Fibroblast of lung (primary cell): ENCODE measurements around the gene FANK1. TPM values are rescaled to one million over a fixed set of nuclear protein-coding genes. Genes with fewer than 3 reads are reported as not detected.

Experiments used
- DNase-seq, 2 donors: peaks; one replicate each; pipeline versions ENCODE4 v3.0.0 to v3.0.0-alpha.2; 2010; ENCODE audit warnings: low read depth in 2 of 2
- H2AFZ ChIP-seq: 2 replicates; pipeline ENCODE4 v1.5.1; 2012; ENCODE audit warnings: low read length, control low read depth, inconsistent platforms
- H3K27ac ChIP-seq: 2 replicates; pipeline ENCODE4 v1.5.1; 2011; ENCODE audit warnings: low read length, control low read depth; ENCODE audit not compliant: insufficient read depth
- H3K27me3 ChIP-seq: 2 replicates; pipeline ENCODE4 v1.5.1; 2011; ENCODE audit warnings: mild to moderate bottlenecking, low read length; ENCODE audit not compliant: control insufficient read depth, insufficient read depth
- H3K36me3 ChIP-seq: 2 replicates; pipeline ENCODE4 v1.5.1; 2011; ENCODE audit warnings: low read length; ENCODE audit not compliant: control insufficient read depth, insufficient read depth
- H3K4me1 ChIP-seq: 2 replicates; pipeline ENCODE4 v1.5.1; 2011; ENCODE audit warnings: low read length; ENCODE audit not compliant: control insufficient read depth, insufficient read depth; ENCODE audit errors: extremely low read depth
- H3K4me2 ChIP-seq: 2 replicates; pipeline ENCODE4 v1.5.1; 2011; ENCODE audit warnings: low read length, control low read depth; ENCODE audit not compliant: insufficient read depth; ENCODE audit errors: extremely low read depth
- H3K4me3 ChIP-seq, 4 experiments: fragments of 200-600 bp in 1 of 4; sonication (generic) in 1 of 4; replicated peaks in 1 of 4; 2 replicates each; pipeline ENCODE4 v1.5.1; 2011 to 2016; ENCODE audit warnings: low read length in 4 of 4, low read depth in 3 of 4, mild to moderate bottlenecking in 3 of 4, control low read depth in 2 of 4, inconsistent platforms in 1 of 4, mixed read lengths in 1 of 4; ENCODE audit not compliant: insufficient read depth in 1 of 4; ENCODE audit errors: control extremely low read depth in 1 of 4
- H3K79me2 ChIP-seq: 2 replicates; pipeline ENCODE4 v1.5.1; 2012; ENCODE audit warnings: mild to moderate bottlenecking, low read length, inconsistent platforms; ENCODE audit not compliant: control insufficient read depth, insufficient read depth
- H3K9ac ChIP-seq: 2 replicates; pipeline ENCODE4 v1.5.1; 2011; ENCODE audit warnings: mild to moderate bottlenecking, low read length, control low read depth; ENCODE audit not compliant: insufficient read depth
- H3K9me3 ChIP-seq: 2 replicates; pipeline ENCODE4 v1.5.1; 2012; ENCODE audit warnings: low read depth, low read length; ENCODE audit not compliant: control insufficient read depth, insufficient read depth
- H4K20me1 ChIP-seq: 2 replicates; pipeline ENCODE4 v1.5.1; 2011; ENCODE audit warnings: low read length; ENCODE audit not compliant: control insufficient read depth, insufficient read depth; ENCODE audit errors: extremely low read depth
- EZH2 ChIP-seq: IDR thresholded peaks from 2 replicates; pipeline ENCODE4 v1.5.1; 2012; ENCODE audit warnings: low read length, control low read depth, mild to moderate bottlenecking; ENCODE audit errors: missing control alignments
- polyA plus RNA-seq, 2 donors: library from polyadenylated mRNA; depleted of rRNA in 1 of 2; stranded (reverse) in 1 of 2; unstranded in 1 of 2; fragments of >200 nt; gene quantifications; 2 replicates each; pipeline ENCODE4 v1.2.1, GENCODE V29; 2011 to 2012; ENCODE audit warnings: missing spikeins in 1 of 2
- total RNA-seq: library from RNA; depleted of rRNA; stranded (reverse); fragments of >200 nt; gene quantifications from 2 replicates; pipeline ENCODE4 v1.2.1, GENCODE V29; 2014
- TF ChIP-seq, protein P1 (sequence below), 2 donors: IDR thresholded peaks in 1 of 2; conservative IDR thresholded peaks in 1 of 2; 1 replicate in 1 of 2; 2 replicates in 1 of 2; pipeline ENCODE4 v1.5.1; 2011 to 2012; ENCODE audit warnings: low read length in 2 of 2, control low read depth in 1 of 2, inconsistent platforms in 1 of 2, low read depth in 1 of 2, mild to moderate bottlenecking in 1 of 2

Gene FANK1
- total and polyA plus RNA-seq, 2 donors (not counting 1 experiment from before 2014, with no cell fraction given) = 0.83 to 4.4 TPM

- Histone ChIP-seq H3K27me3 (no peaks in the 10 kb centered on the region), H3K27ac (no peak overlapping the region), H3K36me3 (peaks cover 3% of the 10 kb centered on the region), H3K4me2 (no peak overlapping the region), H3K9ac (no peak overlapping the region), H4K20me1 (no peaks in the 10 kb centered on the region), H3K4me1 (no peaks in the 10 kb centered on the region), H2AFZ (no peak overlapping the region), H3K79me2 (no peaks in the 10 kb centered on the region), H3K4me3 (no peak overlapping the region), H3K9me3 (no peaks in the 10 kb centered on the region)
- no peak for TF ChIP-seq EZH2
- TF ChIP-seq, protein P1, sequence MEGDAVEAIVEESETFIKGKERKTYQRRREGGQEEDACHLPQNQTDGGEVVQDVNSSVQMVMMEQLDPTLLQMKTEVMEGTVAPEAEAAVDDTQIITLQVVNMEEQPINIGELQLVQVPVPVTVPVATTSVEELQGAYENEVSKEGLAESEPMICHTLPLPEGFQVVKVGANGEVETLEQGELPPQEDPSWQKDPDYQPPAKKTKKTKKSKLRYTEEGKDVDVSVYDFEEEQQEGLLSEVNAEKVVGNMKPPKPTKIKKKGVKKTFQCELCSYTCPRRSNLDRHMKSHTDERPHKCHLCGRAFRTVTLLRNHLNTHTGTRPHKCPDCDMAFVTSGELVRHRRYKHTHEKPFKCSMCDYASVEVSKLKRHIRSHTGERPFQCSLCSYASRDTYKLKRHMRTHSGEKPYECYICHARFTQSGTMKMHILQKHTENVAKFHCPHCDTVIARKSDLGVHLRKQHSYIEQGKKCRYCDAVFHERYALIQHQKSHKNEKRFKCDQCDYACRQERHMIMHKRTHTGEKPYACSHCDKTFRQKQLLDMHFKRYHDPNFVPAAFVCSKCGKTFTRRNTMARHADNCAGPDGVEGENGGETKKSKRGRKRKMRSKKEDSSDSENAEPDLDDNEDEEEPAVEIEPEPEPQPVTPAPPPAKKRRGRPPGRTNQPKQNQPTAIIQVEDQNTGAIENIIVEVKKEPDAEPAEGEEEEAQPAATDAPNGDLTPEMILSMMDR (conservative IDR thresholded peaks at IDR 0.05 in 1 of 2, IDR thresholded peaks at IDR 0.05 in 1 of 2; ENCODE audit: low read depth in 1 of 2, low read length in 2 of 2) = no peak
- no peak for DNase-seq
Observed at GRCh38 chr10:125852487-125852886, 43.9 kb upstream of the FANK1 start.

GRCh38 chr10:125857185-125857760, 39.1 kb upstream of the FANK1 start:
- no peaks in the 10 kb centered on the region for H3K27me3 ChIP-seq
- no peak overlapping the region for H3K4me3 ChIP-seq
- H3K4me2 ChIP-seq = no peak overlapping the region
- H3K9ac ChIP-seq = no peak overlapping the region
- no peak overlapping the region for H3K27ac ChIP-seq
- no peaks in the 10 kb centered on the region for H4K20me1 ChIP-seq
- TF ChIP-seq, protein P1 (conservative IDR thresholded peaks at IDR 0.05 in 1 of 2, IDR thresholded peaks at IDR 0.05 in 1 of 2; ENCODE audit: low read depth in 1 of 2, low read length in 2 of 2) = no peak
- no peak for TF ChIP-seq EZH2
- H3K9me3 ChIP-seq = no peaks in the 10 kb centered on the region
- H2AFZ ChIP-seq = no peak overlapping the region
- no peak for DNase-seq
- peaks cover 1% of the 10 kb centered on the region for H3K36me3 ChIP-seq
- H3K4me1 ChIP-seq = no peaks in the 10 kb centered on the region
- no peaks in the 10 kb centered on the region for H3K79me2 ChIP-seq

GRCh38 chr10:125859128-125859817, 37.1 kb upstream of the FANK1 start:
- Histone ChIP-seq H3K4me3 (no peak overlapping the region), H3K4me1 (no peaks in the 10 kb centered on the region), H4K20me1 (no peaks in the 10 kb centered on the region), H3K27me3 (no peaks in the 10 kb centered on the region), H3K9ac (no peak overlapping the region), H3K27ac (no peak overlapping the region), H3K9me3 (no peaks in the 10 kb centered on the region), H3K36me3 (peaks cover 2% of the 10 kb centered on the region), H3K79me2 (no peaks in the 10 kb centered on the region), H3K4me2 (no peak overlapping the region), H2AFZ (no peak overlapping the region)
- TF ChIP-seq, protein P1 (conservative IDR thresholded peaks at IDR 0.05 in 1 of 2, IDR thresholded peaks at IDR 0.05 in 1 of 2; ENCODE audit: low read depth in 1 of 2, low read length in 2 of 2) = no peak
- no peak for DNase-seq
